ENCODE results near the gene TNFSF9.

The TNFSF9 gene

DNA sequence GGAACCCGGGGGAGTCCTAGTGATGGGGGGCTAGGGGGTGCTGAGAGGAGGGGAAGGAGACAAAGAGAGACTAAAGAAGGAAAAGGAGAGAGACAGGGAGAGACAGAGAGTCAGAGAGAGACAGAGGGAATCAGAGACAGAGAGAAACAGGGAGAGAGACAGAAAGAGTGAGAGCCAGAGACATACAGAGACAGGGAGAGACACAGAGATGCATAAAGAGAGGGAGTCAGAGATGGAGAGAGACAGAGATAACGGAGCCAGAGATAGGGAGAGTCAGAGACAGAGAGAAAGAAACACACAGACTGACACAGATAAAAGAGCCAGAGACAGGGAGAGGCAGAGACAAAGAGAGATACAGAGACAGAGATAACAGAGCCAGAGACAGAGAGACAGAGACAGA lies 1.5 kb upstream of the TNFSF9 start:
- CTCF ChIA-PET, result no interaction called here
- POLR2A ChIA-PET, result no interaction called here
- Histone ChIP-seq H3K4me1 (ENCODE audit: control insufficient read depth, insufficient read depth, low read length) (no peaks in the 10 kb centered on the region; the same call in 1 of the 2 replicates), H3K27ac (ENCODE audit: extremely low read depth, low read depth, low read length) (no peak overlapping the region), H3K36me3 (ENCODE audit: control insufficient read depth in 2 of 2, insufficient read depth in 1 of 2, low read length in 2 of 2) (peaks cover 0 to under 1% of the 10 kb centered on the region in 2 experiments; a peak in 1 of 3 replicates), H3K9me3 (ENCODE audit: control insufficient read depth, insufficient read depth, low read depth, low read length) (no peaks in the 10 kb centered on the region), H3K4me3 (ENCODE audit: low read depth, low read length) (no peak overlapping the region)
- TF ChIP-seq ZSCAN18 (tag by site-specific recombination; IDR thresholded peaks at IDR 0.05) (no peak), ZNF48 (tag by site-specific recombination; IDR thresholded peaks at IDR 0.05) (0 out of 2 replicates have a peak, but pooled peaks have one; percentile 24), ZNF785 (tag by site-specific recombination; IDR thresholded peaks at IDR 0.05) (no peak), SP3 (tag by site-specific recombination; IDR thresholded peaks at IDR 0.05) (no peak), ZBTB26 (tag by site-specific recombination; optimal IDR thresholded peaks at IDR 0.05) (no peak), ZNF776 (tag by site-specific recombination; IDR thresholded peaks at IDR 0.05; ENCODE audit: borderline replicate concordance) (no peak), ZNF600 (tag by site-specific recombination; IDR thresholded peaks at IDR 0.05) (no peak), ZNF621 (tag by site-specific recombination; IDR thresholded peaks at IDR 0.05) (0 out of 2 replicates have a peak, but pooled peaks have one; percentile 22), YY2 (tag by site-specific recombination; IDR thresholded peaks at IDR 0.05) (no peak), ZNF10 (tag by site-specific recombination; IDR thresholded peaks at IDR 0.05) (no peak), PATZ1 (tag by site-specific recombination; IDR thresholded peaks at IDR 0.05) (peak; percentile 25; the same call in 1 of the 2 replicates), ZNF670 (tag by site-specific recombination; IDR thresholded peaks at IDR 0.05; ENCODE audit: low read depth) (no peak)
- TF ChIP-seq, protein P1, sequence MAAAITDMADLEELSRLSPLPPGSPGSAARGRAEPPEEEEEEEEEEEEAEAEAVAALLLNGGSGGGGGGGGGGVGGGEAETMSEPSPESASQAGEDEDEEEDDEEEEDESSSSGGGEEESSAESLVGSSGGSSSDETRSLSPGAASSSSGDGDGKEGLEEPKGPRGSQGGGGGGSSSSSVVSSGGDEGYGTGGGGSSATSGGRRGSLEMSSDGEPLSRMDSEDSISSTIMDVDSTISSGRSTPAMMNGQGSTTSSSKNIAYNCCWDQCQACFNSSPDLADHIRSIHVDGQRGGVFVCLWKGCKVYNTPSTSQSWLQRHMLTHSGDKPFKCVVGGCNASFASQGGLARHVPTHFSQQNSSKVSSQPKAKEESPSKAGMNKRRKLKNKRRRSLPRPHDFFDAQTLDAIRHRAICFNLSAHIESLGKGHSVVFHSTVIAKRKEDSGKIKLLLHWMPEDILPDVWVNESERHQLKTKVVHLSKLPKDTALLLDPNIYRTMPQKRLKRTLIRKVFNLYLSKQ (tag by site-specific recombination; IDR thresholded peaks at IDR 0.05; ENCODE audit: borderline replicate concordance), result 0 out of 2 replicates have a peak, but pooled peaks have one; percentile 4

DNA sequence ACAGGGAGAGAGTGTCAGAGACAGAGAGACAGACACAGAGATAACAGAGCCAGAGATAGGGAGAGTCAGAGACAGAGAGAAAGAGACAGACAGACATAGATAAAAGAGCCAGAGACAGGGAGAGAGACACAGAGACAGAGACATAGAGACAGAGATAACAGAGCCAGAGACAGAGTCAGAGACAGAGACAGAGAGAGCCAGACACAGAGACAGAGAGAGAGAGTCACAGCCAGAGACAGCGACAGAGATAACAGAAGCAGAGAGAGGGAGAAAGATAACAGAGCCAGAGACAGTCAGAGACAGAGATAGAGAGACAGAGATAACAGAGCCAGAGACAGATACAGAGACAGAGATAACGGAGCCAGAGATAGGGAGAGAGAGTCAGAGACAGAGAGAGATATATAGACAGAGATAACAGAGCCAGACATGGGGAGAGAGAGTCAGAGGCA lies 865 bp upstream of the TNFSF9 start:
- peaks cover 0 to 7% of the 10 kb centered on the region in 2 experiments; a peak in 1 of 3 replicates for H3K36me3 ChIP-seq (ENCODE audit: control insufficient read depth in 2 of 2, insufficient read depth in 1 of 2, low read length in 2 of 2)
- no peaks in the 10 kb centered on the region for H3K9me3 ChIP-seq (ENCODE audit: control insufficient read depth, insufficient read depth, low read depth, low read length)
- H3K27ac ChIP-seq (ENCODE audit: extremely low read depth, low read depth, low read length), result no peak overlapping the region
- POLR2A ChIA-PET, result interaction anchor here (0.6 to 1.4 kb wide), 7 partner anchors 9 to 106 kb away, joined by 3 to 17 read pairs (median 5); no protein-coding TSS in a partner anchor
- CTCF ChIA-PET, result no interaction called here
- no peak overlapping the region for H3K4me3 ChIP-seq (ENCODE audit: low read depth, low read length)
- no peaks in the 10 kb centered on the region; the same call in 1 of the 2 replicates for H3K4me1 ChIP-seq (ENCODE audit: control insufficient read depth, insufficient read depth, low read length)
- TF ChIP-seq ZNF530 (tag by site-specific recombination; IDR thresholded peaks at IDR 0.05; ENCODE audit: low read depth), result no peak
- no peak for TF ChIP-seq ZNF184 (tag by site-specific recombination; IDR thresholded peaks at IDR 0.05)
- TF ChIP-seq ZXDB (tag by site-specific recombination; IDR thresholded peaks at IDR 0.05), result no peak
- TF ChIP-seq, protein P2, sequence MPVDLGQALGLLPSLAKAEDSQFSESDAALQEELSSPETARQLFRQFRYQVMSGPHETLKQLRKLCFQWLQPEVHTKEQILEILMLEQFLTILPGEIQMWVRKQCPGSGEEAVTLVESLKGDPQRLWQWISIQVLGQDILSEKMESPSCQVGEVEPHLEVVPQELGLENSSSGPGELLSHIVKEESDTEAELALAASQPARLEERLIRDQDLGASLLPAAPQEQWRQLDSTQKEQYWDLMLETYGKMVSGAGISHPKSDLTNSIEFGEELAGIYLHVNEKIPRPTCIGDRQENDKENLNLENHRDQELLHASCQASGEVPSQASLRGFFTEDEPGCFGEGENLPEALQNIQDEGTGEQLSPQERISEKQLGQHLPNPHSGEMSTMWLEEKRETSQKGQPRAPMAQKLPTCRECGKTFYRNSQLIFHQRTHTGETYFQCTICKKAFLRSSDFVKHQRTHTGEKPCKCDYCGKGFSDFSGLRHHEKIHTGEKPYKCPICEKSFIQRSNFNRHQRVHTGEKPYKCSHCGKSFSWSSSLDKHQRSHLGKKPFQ (tag by site-specific recombination; IDR thresholded peaks at IDR 0.05), result no peak
- no peak for TF ChIP-seq BCL11A (tag by site-specific recombination; IDR thresholded peaks at IDR 0.05; ENCODE audit: low read depth)
- TF ChIP-seq ZNF791 (tag by site-specific recombination; IDR thresholded peaks at IDR 0.05), result 0 out of 2 replicates have a peak, but pooled peaks have one; percentile 5
- 0 out of 2 replicates have a peak, but pooled peaks have one; percentile 9 for TF ChIP-seq ZNF473 (tag by site-specific recombination; IDR thresholded peaks at IDR 0.05)
- TF ChIP-seq ZNF157 (tag by site-specific recombination; IDR thresholded peaks at IDR 0.05), result peak; percentile 21; the same call in 1 of the 2 replicates
- TF ChIP-seq, protein P3, sequence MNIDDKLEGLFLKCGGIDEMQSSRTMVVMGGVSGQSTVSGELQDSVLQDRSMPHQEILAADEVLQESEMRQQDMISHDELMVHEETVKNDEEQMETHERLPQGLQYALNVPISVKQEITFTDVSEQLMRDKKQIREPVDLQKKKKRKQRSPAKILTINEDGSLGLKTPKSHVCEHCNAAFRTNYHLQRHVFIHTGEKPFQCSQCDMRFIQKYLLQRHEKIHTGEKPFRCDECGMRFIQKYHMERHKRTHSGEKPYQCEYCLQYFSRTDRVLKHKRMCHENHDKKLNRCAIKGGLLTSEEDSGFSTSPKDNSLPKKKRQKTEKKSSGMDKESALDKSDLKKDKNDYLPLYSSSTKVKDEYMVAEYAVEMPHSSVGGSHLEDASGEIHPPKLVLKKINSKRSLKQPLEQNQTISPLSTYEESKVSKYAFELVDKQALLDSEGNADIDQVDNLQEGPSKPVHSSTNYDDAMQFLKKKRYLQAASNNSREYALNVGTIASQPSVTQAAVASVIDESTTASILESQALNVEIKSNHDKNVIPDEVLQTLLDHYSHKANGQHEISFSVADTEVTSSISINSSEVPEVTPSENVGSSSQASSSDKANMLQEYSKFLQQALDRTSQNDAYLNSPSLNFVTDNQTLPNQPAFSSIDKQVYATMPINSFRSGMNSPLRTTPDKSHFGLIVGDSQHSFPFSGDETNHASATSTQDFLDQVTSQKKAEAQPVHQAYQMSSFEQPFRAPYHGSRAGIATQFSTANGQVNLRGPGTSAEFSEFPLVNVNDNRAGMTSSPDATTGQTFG (tag by site-specific recombination; IDR thresholded peaks at IDR 0.05; ENCODE audit: borderline replicate concordance), result 0 out of 2 replicates have a peak, but pooled peaks have one; percentile 40
- TF ChIP-seq ZNF362 (tag by site-specific recombination; IDR thresholded peaks at IDR 0.05), result no peak
